GM23248 (cell line): Measurements from ENCODE around the gene TENM4. TPM values are rescaled to one million over a fixed set of nuclear protein-coding genes. Genes with fewer than 3 reads are reported as not detected.

ENCODE experiments used
- DNase-seq: peaks from one replicate; pipeline ENCODE4 v3.0.0-alpha.2; 2015
- H2AFZ ChIP-seq: fragments of 200-600 bp; sonication (generic); 2 replicates; pipeline ENCODE4 v1.6.1; 2016; ENCODE audit warnings: antibody characterized with exemption
- H3F3A ChIP-seq: fragments of 200-600 bp; sonication (generic); 2 replicates; pipeline ENCODE4 v1.6.1; 2016; ENCODE audit warnings: mild to moderate bottlenecking, antibody characterized with exemption, mixed run types; ENCODE audit not compliant: insufficient read depth
- H3K27ac ChIP-seq: fragments of 200-600 bp; sonication (generic); 2 replicates; pipeline ENCODE4 v1.5.1; 2016; ENCODE audit warnings: mild to moderate bottlenecking
- H3K27me3 ChIP-seq: fragments of 200-600 bp; sonication (generic); replicated peaks from 2 replicates; pipeline ENCODE4 v1.6.1; 2016; ENCODE audit warnings: mild to moderate bottlenecking; ENCODE audit not compliant: insufficient read depth
- H3K36me3 ChIP-seq: fragments of 200-600 bp; sonication (generic); 2 replicates; pipeline ENCODE4 v1.6.1; 2016; ENCODE audit warnings: low read depth, mild to moderate bottlenecking
- H3K4me1 ChIP-seq: fragments of 200-600 bp; sonication (generic); 2 replicates; pipeline ENCODE4 v1.6.1; 2016; ENCODE audit warnings: mild to moderate bottlenecking; ENCODE audit not compliant: insufficient read depth
- H3K4me2 ChIP-seq: fragments of 200-600 bp; sonication (generic); one replicate; pipeline ENCODE4 v1.6.1; 2016; ENCODE audit warnings: mild to moderate bottlenecking; ENCODE audit not compliant: unreplicated experiment
- H3K4me3 ChIP-seq: fragments of 200-600 bp; sonication (generic); 2 replicates; pipeline ENCODE4 v1.5.1; 2016; ENCODE audit warnings: mild to moderate bottlenecking
- H3K79me2 ChIP-seq: fragments of 200-600 bp; sonication (generic); 2 replicates; pipeline ENCODE4 v1.6.1; 2016; ENCODE audit warnings: mild to moderate bottlenecking; ENCODE audit not compliant: insufficient read depth
- H3K9ac ChIP-seq: fragments of 200-600 bp; sonication (generic); 2 replicates; pipeline ENCODE4 v1.6.1; 2016; ENCODE audit warnings: mild to moderate bottlenecking
- H3K9me2 ChIP-seq: fragments of 200-600 bp; sonication (generic); 2 replicates; pipeline ENCODE4 v1.6.1; 2016; ENCODE audit warnings: mixed run types, mild to moderate bottlenecking, moderate library complexity; ENCODE audit not compliant: insufficient read depth
- H3K9me3 ChIP-seq: fragments of 200-600 bp; sonication (generic); one replicate; pipeline ENCODE4 v1.6.1; 2017; ENCODE audit warnings: low read depth
- H4K20me1 ChIP-seq: fragments of 200-600 bp; sonication (generic); 2 replicates; pipeline ENCODE4 v1.6.0; 2016; ENCODE audit not compliant: insufficient read depth
- EZH2 ChIP-seq: fragments of 200-600 bp; sonication (generic); IDR thresholded peaks from 2 replicates; pipeline ENCODE4 v1.6.1; 2018; ENCODE audit warnings: antibody characterized with exemption, mild to moderate bottlenecking; ENCODE audit not compliant: insufficient read depth, poor library complexity, severe bottlenecking
- EZH2phosphoT487 ChIP-seq: fragments of 200-600 bp; sonication (generic); IDR thresholded peaks from 2 replicates; pipeline ENCODE4 v1.6.1; 2018; ENCODE audit warnings: antibody characterized with exemption, moderate library complexity, mild to moderate bottlenecking, low read depth; ENCODE audit not compliant: insufficient read depth
- WGBS, 2 experiments: methylation state at CpG; one replicate each; pipeline ENCODE4 v1.1.6; 2015 to 2017; ENCODE audit warnings: low lambda C conversion rate in 2 of 2, low coverage in 1 of 2; ENCODE audit errors: missing lambda C conversion rate in 2 of 2; 5-methylcytosine and 5-hydroxymethylcytosine counted together
- in situ Hi-C: fragments of 300-500 bp; cut with MboI; formaldehyde crosslinking; loops from 2 replicates; pipeline ENCODE4 v1.15.0; 2020
- polyA plus RNA-seq: library from polyadenylated mRNA; unstranded; fragments of >200 nt; fragmentation: Nextera tagmentation; extraction: Ambion mirVana; gene quantifications from 2 replicates; pipeline ENCODE4 v1.2.1, GENCODE V29; 2016
- total RNA-seq: library from RNA; depleted of rRNA; stranded (reverse); fragments of >200 nt; shearing (Covaris generic); gene quantifications from 2 replicates; pipeline ENCODE4 v1.2.3, GENCODE V29; 2014

The TENM4 gene
- total and polyA plus RNA-seq, 2 experiments from 2014 or later: 0.11 to 0.48 TPM

DNA sequence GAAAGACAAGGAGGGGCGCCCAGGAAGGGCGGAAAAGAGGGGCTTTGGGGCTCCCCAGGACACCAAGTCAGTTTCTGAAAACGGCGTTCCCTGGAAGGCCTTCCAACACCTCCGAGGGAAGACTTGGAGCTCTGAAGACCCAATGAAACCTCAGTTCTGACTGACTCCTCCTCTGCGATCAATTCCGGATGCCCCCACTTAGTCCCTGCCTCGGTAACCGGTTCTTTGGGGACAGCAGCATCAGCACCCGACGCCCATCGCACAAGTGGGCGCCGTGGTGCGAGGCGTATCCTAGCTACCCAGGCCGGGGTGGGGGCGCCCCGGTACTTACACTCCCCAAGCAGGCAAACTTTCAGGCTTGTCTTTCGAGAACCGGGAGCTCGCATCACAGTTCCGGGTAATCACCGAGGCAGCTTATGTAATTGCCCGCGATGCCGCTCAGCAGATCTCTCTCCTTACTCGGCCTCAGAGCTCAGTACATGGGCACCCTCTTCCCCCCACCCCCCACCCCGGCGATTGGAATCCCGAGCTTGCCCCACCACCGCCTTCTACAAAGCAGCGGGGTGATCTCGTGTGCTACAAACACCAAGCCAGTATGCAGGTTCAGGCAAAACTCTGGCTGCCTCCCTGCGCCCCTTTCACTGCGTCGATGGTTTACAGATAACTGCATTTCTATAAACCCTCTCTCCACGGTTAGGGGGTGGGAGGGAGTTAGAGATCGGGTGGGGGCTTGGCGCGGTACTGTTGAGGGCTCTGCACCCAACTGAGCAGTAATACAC, 2.0 kb downstream of the TENM4 start:
- no peaks in the 10 kb centered on the region for H3K79me2 ChIP-seq

DNA sequence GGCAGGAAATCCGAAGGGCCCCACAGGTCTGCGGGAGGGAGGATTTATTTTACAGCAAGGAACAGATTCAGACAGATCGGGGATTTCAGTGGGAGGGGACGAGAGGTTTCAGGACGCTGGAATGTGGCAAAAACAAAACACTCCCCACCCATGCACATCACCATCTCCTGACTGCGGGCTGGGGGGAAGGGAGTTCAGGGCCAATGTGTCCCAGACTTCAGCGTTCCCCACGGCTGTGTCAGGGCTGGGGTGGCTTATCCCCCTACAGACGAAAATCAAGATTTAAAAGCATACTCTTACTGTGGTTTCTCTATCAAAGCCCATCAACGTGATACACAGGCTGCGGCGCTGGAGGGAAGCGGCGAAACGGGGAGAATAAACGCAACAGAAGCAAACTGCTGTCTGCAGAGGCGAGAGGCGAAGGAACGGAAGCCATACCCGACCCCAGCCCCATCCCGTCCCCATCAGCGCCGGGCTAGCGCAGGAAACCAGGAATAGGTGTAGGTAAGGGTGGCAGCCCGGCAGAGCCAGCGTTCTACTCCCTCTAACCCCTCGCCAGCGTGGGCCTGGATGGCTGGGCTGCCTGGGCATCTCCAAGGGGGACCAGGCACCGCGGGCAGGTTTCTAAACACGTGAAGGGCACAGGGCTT, 2.7 kb downstream of the TENM4 start:
- in situ Hi-C loops: no loop called here

More for the DNA sequence above, 2.0 kb downstream of the TENM4 start:
- peak; percentile 50 for DNase-seq
- Histone ChIP-seq H3K27me3 (peaks cover 69% of the 10 kb centered on the region), H3K4me3 (peak overlapping the region; percentile 69), H4K20me1 (no peaks in the 10 kb centered on the region), H3K9me3 (no peaks in the 10 kb centered on the region), H3K4me2 (peak overlapping the region; percentile 86), H3K27ac (no peak overlapping the region), H3K36me3 (no peaks in the 10 kb centered on the region), H2AFZ (peak overlapping the region; percentile 74), H3K4me1 (no peaks in the 10 kb centered on the region; the same call in 1 of the 2 replicates), H3K9me2 (no peaks in the 10 kb centered on the region), H3F3A (no peaks in the 10 kb centered on the region), H3K9ac (no peak overlapping the region)
- in situ Hi-C loops: no loop called here
- TF ChIP-seq EZH2phosphoT487 (peak; percentile 54), EZH2 (peak; percentile 77)
- WGBS, 2 experiments: 2 to 4% methylated on average over 34 to 40 of the region's 41 CpGs

DNA sequence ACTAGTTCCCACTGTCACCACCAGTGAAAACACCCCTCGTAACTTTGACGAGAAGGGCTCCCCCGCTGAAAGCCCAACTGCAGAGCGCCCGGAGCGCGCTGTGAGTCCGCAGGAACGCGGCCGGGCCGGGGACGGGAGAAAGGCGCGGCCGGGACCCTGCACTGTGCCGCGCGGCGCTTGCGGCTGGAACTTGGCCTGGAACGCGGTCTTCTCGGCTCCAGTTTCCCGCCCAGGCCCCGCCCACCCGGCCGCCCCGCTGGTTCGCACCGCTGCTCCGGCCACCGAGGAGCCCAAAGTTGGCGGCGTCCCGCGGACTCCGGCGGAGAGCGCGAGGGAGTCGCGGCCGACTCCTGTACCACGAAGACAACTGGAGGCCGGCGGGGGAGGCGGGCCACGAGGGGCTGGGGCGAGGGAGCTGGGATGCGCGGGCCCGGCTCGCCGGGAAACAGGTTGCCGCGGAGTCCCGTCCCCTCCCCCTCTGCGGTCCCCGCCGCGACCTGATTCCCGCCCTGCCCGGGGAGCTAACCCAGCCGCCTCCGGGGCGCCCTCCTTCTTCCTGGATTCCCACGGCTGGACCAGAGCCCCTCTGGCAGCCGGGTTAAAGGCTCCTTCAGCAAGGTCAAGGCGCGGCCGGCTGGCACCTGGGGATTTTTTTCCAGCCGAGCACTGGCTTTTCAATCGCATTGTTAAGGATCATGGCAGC, 3.4 kb downstream of the TENM4 start:
- WGBS, 2 experiments: 2 to 4% methylated on average over 38 to 45 of the region's 74 CpGs

More for the DNA sequence above, 2.7 kb downstream of the TENM4 start:
- H3K9me2 ChIP-seq: no peaks in the 10 kb centered on the region
- peak overlapping the region; percentile 86 for H3K4me2 ChIP-seq
- no peaks in the 10 kb centered on the region for H3K9me3 ChIP-seq
- H3K27ac ChIP-seq: no peak overlapping the region
- no peaks in the 10 kb centered on the region for H4K20me1 ChIP-seq
- no peaks in the 10 kb centered on the region for H3K79me2 ChIP-seq
- WGBS, 2 experiments: 3 to 4% methylated on average over 31 of the region's 31 CpGs
- H3K36me3 ChIP-seq: no peaks in the 10 kb centered on the region
- peak overlapping the region; percentile 69 for H3K4me3 ChIP-seq
- no peak overlapping the region for H3K9ac ChIP-seq
- H3F3A ChIP-seq: no peaks in the 10 kb centered on the region
- peak; percentile 38 for DNase-seq
- H3K4me1 ChIP-seq: no peaks in the 10 kb centered on the region; the same call in 1 of the 2 replicates
- H3K27me3 ChIP-seq: peaks cover 62% of the 10 kb centered on the region
- peak overlapping the region; percentile 74 for H2AFZ ChIP-seq
- TF ChIP-seq EZH2: no peak
- TF ChIP-seq EZH2phosphoT487: 0 out of 2 replicates have a peak, but pooled peaks have one; percentile 10

DNA sequence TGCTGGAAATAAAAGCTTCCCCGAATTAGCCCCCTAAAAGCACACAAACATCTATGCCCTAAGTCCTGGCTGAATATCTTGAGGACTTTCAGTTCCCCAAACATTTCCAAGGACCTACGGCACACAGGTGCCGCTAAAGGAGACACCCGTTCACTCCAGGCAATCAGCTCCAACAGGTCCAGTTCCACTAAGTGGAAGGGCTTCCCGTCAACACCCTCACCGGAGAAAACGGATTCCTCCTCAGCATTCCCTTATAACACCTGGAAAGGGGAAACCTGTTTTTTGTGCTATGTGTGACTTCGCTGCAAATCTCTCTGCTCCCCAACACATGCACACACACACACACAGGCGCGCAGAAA, 3.9 kb downstream of the TENM4 start:
- in situ Hi-C loops: no loop called here

More for the DNA sequence above, 3.4 kb downstream of the TENM4 start:
- no peak overlapping the region for H3K27ac ChIP-seq
- H2AFZ ChIP-seq: peak overlapping the region; percentile 74
- H3K27me3 ChIP-seq: peaks cover 55% of the 10 kb centered on the region
- DNase-seq: peak; percentile 49
- H3K36me3 ChIP-seq: no peaks in the 10 kb centered on the region
- no peaks in the 10 kb centered on the region for H3K79me2 ChIP-seq
- no peaks in the 10 kb centered on the region for H4K20me1 ChIP-seq
- in situ Hi-C loops: no loop called here
- peak overlapping the region; percentile 86 for H3K4me2 ChIP-seq
- no peak overlapping the region for H3K9ac ChIP-seq
- H3K9me3 ChIP-seq: no peaks in the 10 kb centered on the region
- TF ChIP-seq EZH2phosphoT487: no peak
- TF ChIP-seq EZH2: peak; percentile 41
- no peaks in the 10 kb centered on the region; the same call in 1 of the 2 replicates for H3K4me1 ChIP-seq
- H3K4me3 ChIP-seq: peak overlapping the region; percentile 69
- no peaks in the 10 kb centered on the region for H3K9me2 ChIP-seq
- H3F3A ChIP-seq: no peaks in the 10 kb centered on the region

More for the DNA sequence above, 3.9 kb downstream of the TENM4 start:
- TF ChIP-seq EZH2 (no peak), EZH2phosphoT487 (no peak)
- H3K27ac ChIP-seq: no peak overlapping the region
- H3K4me2 ChIP-seq: peak overlapping the region; percentile 86
- no peaks in the 10 kb centered on the region; the same call in 1 of the 2 replicates for H3K4me1 ChIP-seq
- H3K36me3 ChIP-seq: no peaks in the 10 kb centered on the region
- H3K9me3 ChIP-seq: no peaks in the 10 kb centered on the region
- peak overlapping the region; percentile 69 for H3K4me3 ChIP-seq
- H3K79me2 ChIP-seq: no peaks in the 10 kb centered on the region
- no peaks in the 10 kb centered on the region for H3F3A ChIP-seq
- no peaks in the 10 kb centered on the region for H3K9me2 ChIP-seq
- 59 to 63% methylated on average over 10 of the region's 10 CpGs for WGBS, 2 experiments
- H4K20me1 ChIP-seq: no peaks in the 10 kb centered on the region
- H3K9ac ChIP-seq: no peak overlapping the region
- H2AFZ ChIP-seq: peak overlapping the region; percentile 74
- H3K27me3 ChIP-seq: peaks cover 52% of the 10 kb centered on the region
- no peak for DNase-seq
